Fibroblast of skin of right biceps (primary cell): ENCODE measurements around the gene SNX4.

Experiments used
- DNase-seq: peaks from one replicate; pipeline ENCODE4 v3.0.0-alpha.2; 2013

SNX4 gene

DNA sequence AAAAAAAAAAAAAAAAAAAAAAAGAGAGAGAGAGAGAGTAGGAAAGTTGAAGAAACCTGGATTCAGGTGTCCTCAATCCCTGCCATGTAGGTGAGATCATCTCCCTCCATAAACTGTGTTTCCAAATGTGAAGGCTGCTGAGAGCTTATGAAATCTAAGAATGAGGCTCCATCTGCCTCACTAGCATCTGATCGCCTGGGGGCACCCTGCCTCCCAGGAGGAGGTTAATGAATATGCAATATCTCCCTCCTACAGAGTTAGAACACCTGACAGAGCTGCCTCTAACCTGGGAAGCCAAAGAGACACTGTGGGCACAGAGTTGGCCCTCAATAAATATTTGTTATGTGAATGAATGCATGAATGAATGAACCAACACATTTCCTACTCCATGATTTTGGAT lies 121.0 kb downstream of the SNX4 start:
- no peak for DNase-seq
